Keratinocyte (primary cell): ENCODE data around the gene EIF4G1. TPM values are rescaled to one million over a fixed set of nuclear protein-coding genes. Genes with fewer than 3 reads are reported as not detected.

ENCODE experiments used
- DNase-seq: peaks from one replicate; pipeline ENCODE4 v3.0.0-alpha.2; 2011; ENCODE audit warnings: low read depth, missing footprints, low spot score
- FAIRE-seq: peaks from 2 replicates; lab custom pipeline; 2011; peaks lifted over from hg19 to GRCh38; lab: Jason Lieb, UNC
- H2AFZ ChIP-seq: 2 replicates; pipeline ENCODE4 v1.6.0; 2012; ENCODE audit warnings: low read length, control low read depth, inconsistent platforms; ENCODE audit not compliant: control insufficient read depth
- H3K27ac ChIP-seq: 2 replicates; pipeline ENCODE4 v1.5.1; 2011; ENCODE audit warnings: low read length; ENCODE audit not compliant: control insufficient read depth, insufficient read depth
- H3K27me3 ChIP-seq: 3 replicates; pipeline ENCODE4 v1.6.0; 2011; ENCODE audit warnings: low read length; ENCODE audit not compliant: control insufficient read depth, insufficient read depth; ENCODE audit errors: extremely low read depth
- H3K36me3 ChIP-seq, 2 experiments: 2 replicates in 1 of 2; 3 replicates in 1 of 2; pipeline ENCODE4 v1.5.1; 2011; ENCODE audit warnings: low read length in 2 of 2, mild to moderate bottlenecking in 1 of 2; ENCODE audit not compliant: control insufficient read depth in 2 of 2, insufficient read depth in 2 of 2; ENCODE audit errors: extremely low read depth in 1 of 2
- H3K4me1 ChIP-seq: 3 replicates; pipeline ENCODE4 v1.5.1; 2011; ENCODE audit warnings: low read length; ENCODE audit not compliant: control insufficient read depth, insufficient read depth; ENCODE audit errors: extremely low read depth
- H3K4me2 ChIP-seq: 3 replicates; pipeline ENCODE4 v1.6.0; 2011; ENCODE audit warnings: low read depth, low read length; ENCODE audit not compliant: control insufficient read depth, insufficient read depth; ENCODE audit errors: extremely low read depth
- H3K4me3 ChIP-seq, 3 experiments: fragments of 200-600 bp in 1 of 3; sonication (generic) in 1 of 3; 2 replicates in 2 of 3; 3 replicates in 1 of 3; pipeline ENCODE4 v1.5.1; 2011 to 2016; ENCODE audit warnings: low read length in 3 of 3, mild to moderate bottlenecking in 3 of 3, control low read depth in 2 of 3, inconsistent platforms in 1 of 3, low read depth in 1 of 3, mixed read lengths in 1 of 3, mixed run types in 1 of 3, moderate library complexity in 1 of 3; ENCODE audit not compliant: control insufficient read depth in 2 of 3, insufficient read depth in 2 of 3; ENCODE audit errors: extremely low read depth in 1 of 3
- H3K79me2 ChIP-seq: 2 replicates; pipeline ENCODE4 v1.6.0; 2012; ENCODE audit warnings: low read length; ENCODE audit not compliant: control insufficient read depth, insufficient read depth
- H3K9ac ChIP-seq: 3 replicates; pipeline ENCODE4 v1.6.0; 2011; ENCODE audit warnings: low read length; ENCODE audit not compliant: control insufficient read depth, insufficient read depth; ENCODE audit errors: extremely low read depth
- H3K9me1 ChIP-seq: 3 replicates; pipeline ENCODE4 v1.6.0; 2011; ENCODE audit warnings: low read length; ENCODE audit not compliant: control insufficient read depth, insufficient read depth; ENCODE audit errors: extremely low read depth
- H3K9me3 ChIP-seq: 2 replicates; pipeline ENCODE4 v1.5.1; 2012; ENCODE audit warnings: low read depth, low read length; ENCODE audit not compliant: control insufficient read depth
- H4K20me1 ChIP-seq: 3 replicates; pipeline ENCODE4 v1.6.0; 2011; ENCODE audit warnings: low read length; ENCODE audit not compliant: control insufficient read depth, insufficient read depth; ENCODE audit errors: extremely low read depth
- CTCF ChIP-seq, 3 experiments: IDR thresholded peaks in 1 of 3; conservative IDR thresholded peaks in 1 of 3; optimal IDR thresholded peaks in 1 of 3; 2 replicates in 2 of 3; 3 replicates in 1 of 3; pipeline versions ENCODE3 to v1.5.1; 2011; ENCODE audit warnings: low read length in 3 of 3, mild to moderate bottlenecking in 3 of 3, moderate library complexity in 2 of 3, control low read depth in 1 of 3, inconsistent platforms in 1 of 3; ENCODE audit not compliant: insufficient read depth in 2 of 3; ENCODE audit errors: extremely low read depth in 1 of 3
- EZH2 ChIP-seq: IDR thresholded peaks from one replicate; pipeline ENCODE4 v1.6.1; 2012; ENCODE audit warnings: inconsistent platforms, mild to moderate bottlenecking, low read length, moderate library complexity
- dilution Hi-C: fragments of 300-500 bp; cut with MboI; formaldehyde crosslinking; loops from one replicate; pipeline ENCODE4 v1.7.0; 2020; ENCODE audit warnings: low sequenced_read_pairs; ENCODE audit not compliant: extremely low pct_ligation_motif_present
- polyA plus RNA-seq, 5 experiments: library from polyadenylated mRNA; depleted of rRNA in 3 of 5; stranded (reverse) in 3 of 5; stranded (forward) in 1 of 5; unstranded in 1 of 5; fragments of >200 nt; gene quantifications; 1 replicate in 1 of 5; 2 replicates in 3 of 5; 3 replicates in 1 of 5; pipeline versions ENCODE4 v1.2.1 to v1.2.3, GENCODE V29; 2011 to 2012; ENCODE audit warnings: missing spikeins in 2 of 5, low read depth in 1 of 5, low replicate concordance in 1 of 5

The EIF4G1 gene
- polyA plus RNA-seq, 1 donor (not counting 4 experiments of a cell fraction or from before 2014, with no cell fraction given): 225 TPM

GRCh38 chr3:184368116-184368515 is 53.7 kb downstream of the EIF4G1 start:
- Histone ChIP-seq H3K4me1 (peaks cover 16% of the 10 kb centered on the region), H2AFZ (no peak overlapping the region), H3K27me3 (no peaks in the 10 kb centered on the region), H3K27ac (no peak overlapping the region), H3K4me2 (no peak overlapping the region), H3K79me2 (peaks cover 23% of the 10 kb centered on the region), H3K9ac (no peak overlapping the region), H3K9me1 (no peaks in the 10 kb centered on the region), H3K9me3 (no peaks in the 10 kb centered on the region), H3K36me3 (peaks cover 25% of the 10 kb centered on the region in 2 experiments), H4K20me1 (no peaks in the 10 kb centered on the region), H3K4me3 (no peak overlapping the region)
- FAIRE-seq (no peak), DNase-seq (no peak)
- TF ChIP-seq CTCF (optimal IDR thresholded peaks at IDR 0.05 in 1 of 3, IDR thresholded peaks at IDR 0.05 in 1 of 3, conservative IDR thresholded peaks at IDR 0.05 in 1 of 3; ENCODE audit: extremely low read depth in 1 of 3, insufficient read depth in 2 of 3, low read length in 3 of 3) (no peak), EZH2 (no peak)
- dilution Hi-C loops: no loop called here

- Histone ChIP-seq H3K36me3 (peaks cover 25% of the 10 kb centered on the region in 2 experiments), H3K4me3 (no peak overlapping the region), H3K9me3 (no peaks in the 10 kb centered on the region), H4K20me1 (no peaks in the 10 kb centered on the region), H2AFZ (no peak overlapping the region), H3K27ac (no peak overlapping the region), H3K9ac (no peak overlapping the region), H3K4me1 (peaks cover 13% of the 10 kb centered on the region), H3K4me2 (no peak overlapping the region), H3K9me1 (no peaks in the 10 kb centered on the region), H3K79me2 (peaks cover 18% of the 10 kb centered on the region), H3K27me3 (no peaks in the 10 kb centered on the region)
- FAIRE-seq (no peak), DNase-seq (no peak)
- TF ChIP-seq EZH2 (no peak), CTCF (optimal IDR thresholded peaks at IDR 0.05 in 1 of 3, IDR thresholded peaks at IDR 0.05 in 1 of 3, conservative IDR thresholded peaks at IDR 0.05 in 1 of 3; ENCODE audit: extremely low read depth in 1 of 3, insufficient read depth in 2 of 3, low read length in 3 of 3) (no peak)
- dilution Hi-C loops: no loop called here
These were observed 54.3 kb downstream of the EIF4G1 start for GRCh38 chr3:184368586-184369183.
